IMR-90 (cell line): ENCODE data around the gene ARHGAP28.

Source experiments
- CHD1 ChIP-seq: IDR thresholded peaks from 2 replicates; pipeline ENCODE4 v1.6.1; 2012; ENCODE audit warnings: low read depth, low read length, improper control_type of control experiment
- CTCF ChIP-seq: conservative IDR thresholded peaks from 2 replicates; pipeline ENCODE4 v1.5.1; 2012; ENCODE audit warnings: mild to moderate bottlenecking, low read depth, low read length, improper control_type of control experiment
- MAZ ChIP-seq: IDR thresholded peaks from 2 replicates; pipeline ENCODE4 v1.6.1; 2012; ENCODE audit warnings: low read depth, mild to moderate bottlenecking, low read length, improper control_type of control experiment, moderate library complexity, borderline replicate concordance
- POLR2A ChIP-seq: IDR thresholded peaks from 2 replicates; pipeline ENCODE4 v1.6.1; 2012; ENCODE audit warnings: mild to moderate bottlenecking, low read depth, low read length
- RAD21 ChIP-seq: IDR thresholded peaks from 2 replicates; pipeline ENCODE4 v1.6.1; 2012; ENCODE audit warnings: low read length, improper control_type of control experiment
- SMC3 ChIP-seq: fragments of 150-350 bp; IDR thresholded peaks from 2 replicates; pipeline ENCODE4 v1.6.1; 2016; ENCODE audit warnings: low read depth, mild to moderate bottlenecking, antibody characterized with exemption, low read length, moderate library complexity

GRCh38 chr18:6752202-6752860, 22.8 kb downstream of the ARHGAP28 start:
- TF ChIP-seq CHD1, result no peak
- no peak for TF ChIP-seq CTCF
- TF ChIP-seq RAD21, result no peak
- TF ChIP-seq POLR2A, result no peak
- TF ChIP-seq MAZ, result no peak
- no peak for TF ChIP-seq SMC3
